Loucy (cell line): Measurements from ENCODE around the gene SPOP.

Experiments
- CTCF ChIP-seq: fragments of 200-600 bp; sonication (generic); conservative IDR thresholded peaks from 2 replicates; pipeline ENCODE4 v1.5.1; 2014; ENCODE audit warnings: mild to moderate bottlenecking, antibody characterized with exemption, low read length
- EZH2phosphoT487 ChIP-seq: fragments of 200-600 bp; IDR thresholded peaks from 2 replicates; pipeline ENCODE4 v1.6.1; 2018; ENCODE audit warnings: antibody characterized with exemption, mild to moderate bottlenecking, moderate library complexity, borderline replicate concordance

DNA sequence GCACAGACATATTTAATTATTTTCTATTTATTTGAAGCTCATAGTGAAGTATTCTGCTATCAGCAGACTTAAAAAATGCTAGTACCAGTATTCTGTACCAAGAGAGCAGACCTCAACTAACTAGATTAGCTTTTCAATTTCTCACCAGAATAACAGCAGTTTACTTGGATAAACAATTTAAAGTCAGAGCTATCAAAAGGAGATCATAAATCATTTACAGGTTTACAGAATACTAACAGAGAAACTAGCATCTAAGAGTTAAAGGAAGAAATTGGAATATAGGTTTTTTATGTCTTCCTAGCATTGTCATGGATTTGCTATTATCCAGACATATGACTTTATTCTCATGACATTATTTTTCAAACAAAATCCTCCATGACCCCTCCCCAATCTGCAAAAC, 3.4 kb downstream of the SPOP start:
- no peak for TF ChIP-seq CTCF
- TF ChIP-seq EZH2phosphoT487, result no peak
